ENCODE measurements around the gene C15orf62.

The C15orf62 gene

GRCh38 chr15:40769274-40770146, at the start of gene C15orf62 (continued):
- TF ChIP-seq EGR2 (tag by site-specific recombination; IDR thresholded peaks at IDR 0.05; ENCODE audit: low read depth), result peak; percentile 86
- peak; percentile 61 for TF ChIP-seq ZNF423 (tag by site-specific recombination; IDR thresholded peaks at IDR 0.05)
- peak; percentile 40; the same call in 1 of the 2 replicates for TF ChIP-seq KLF10 (tag by site-specific recombination; IDR thresholded peaks at IDR 0.05)
- TF ChIP-seq KLF7 (tag by site-specific recombination; IDR thresholded peaks at IDR 0.05; ENCODE audit: borderline replicate concordance), result no peak
- no peak for TF ChIP-seq ZFP3 (tag by site-specific recombination; IDR thresholded peaks at IDR 0.05; ENCODE audit: low read depth)
- peak; percentile 99 for TF ChIP-seq KLF1 (tag by site-specific recombination; IDR thresholded peaks at IDR 0.05)
- 0 out of 2 replicates have a peak, but pooled peaks have one; percentile 46 for TF ChIP-seq ZSCAN23 (tag by site-specific recombination; IDR thresholded peaks at IDR 0.05)
- TF ChIP-seq CTCF (tag by site-specific recombination; IDR thresholded peaks at IDR 0.05), result no peak
- TF ChIP-seq PRDM4 (tag by site-specific recombination; IDR thresholded peaks at IDR 0.05), result no peak
- TF ChIP-seq ZNF174 (tag by site-specific recombination; IDR thresholded peaks at IDR 0.05), result no peak
- peak; percentile 81 for TF ChIP-seq ZNF600 (tag by site-specific recombination; IDR thresholded peaks at IDR 0.05)
- TF ChIP-seq ZXDB (tag by site-specific recombination; IDR thresholded peaks at IDR 0.05), result 0 out of 2 replicates have a peak, but pooled peaks have one; percentile 21
- TF ChIP-seq PBX3 (CRISPR knock-in tag; IDR thresholded peaks at IDR 0.05), result no peak

GRCh38 chr15:40721701-40722100, 48.1 kb upstream of the C15orf62 start:
- ChIA-PET POLR2A (no interaction called here), CTCF (interaction anchor here (1.0 kb wide), 1 partner anchor 214 kb away, joined by 3 read pairs; no protein-coding TSS in a partner anchor)
- TF ChIP-seq GLI2 (tag by site-specific recombination; IDR thresholded peaks at IDR 0.05; ENCODE audit: borderline replicate concordance, low read depth) (no peak), ZNF248 (tag by site-specific recombination; IDR thresholded peaks at IDR 0.05) (no peak), ZNF670 (tag by site-specific recombination; IDR thresholded peaks at IDR 0.05; ENCODE audit: low read depth) (no peak)
- Histone ChIP-seq H3K27ac (ENCODE audit: extremely low read depth, low read depth, low read length) (no peak overlapping the region), H3K4me1 (ENCODE audit: control insufficient read depth, insufficient read depth, low read length) (no peaks in the 10 kb centered on the region), H3K9me3 (ENCODE audit: control insufficient read depth, insufficient read depth, low read depth, low read length) (no peaks in the 10 kb centered on the region), H3K4me3 (ENCODE audit: low read depth, low read length) (no peak overlapping the region), H3K36me3 (ENCODE audit: control insufficient read depth in 2 of 2, insufficient read depth in 1 of 2, low read length in 2 of 2) (peaks cover 10 to 30% of the 10 kb centered on the region in 2 experiments; a peak in 2 of 3 replicates)

GRCh38 chr15:40722354-40722753, 47.4 kb upstream of the C15orf62 start:
- CTCF ChIA-PET, result interaction anchor here (0.6 kb wide), 1 partner anchor 79 kb away, joined by 6 read pairs; no protein-coding TSS in a partner anchor
- Histone ChIP-seq H3K27ac (ENCODE audit: extremely low read depth, low read depth, low read length) (no peak overlapping the region), H3K4me3 (ENCODE audit: low read depth, low read length) (no peak overlapping the region), H3K4me1 (ENCODE audit: control insufficient read depth, insufficient read depth, low read length) (no peaks in the 10 kb centered on the region), H3K36me3 (ENCODE audit: control insufficient read depth in 2 of 2, insufficient read depth in 1 of 2, low read length in 2 of 2) (peaks cover 10 to 30% of the 10 kb centered on the region in 2 experiments; a peak in 2 of 3 replicates), H3K9me3 (ENCODE audit: control insufficient read depth, insufficient read depth, low read depth, low read length) (no peaks in the 10 kb centered on the region)
- POLR2A ChIA-PET, result interaction anchor here (0.6 to 0.9 kb wide), 2 partner anchors 10 to 27 kb away, joined by 3 to 4 read pairs; partner anchors contain the start of gene RAD51
- TF ChIP-seq SCRT1 (tag by site-specific recombination; IDR thresholded peaks at IDR 0.05; ENCODE audit: borderline replicate concordance), result no peak
- TF ChIP-seq WT1 (tag by site-specific recombination; IDR thresholded peaks at IDR 0.05), result no peak
- no peak for TF ChIP-seq MZF1 (tag by site-specific recombination; IDR thresholded peaks at IDR 0.05; ENCODE audit: borderline replicate concordance)
- no peak for TF ChIP-seq ZNF133 (tag by site-specific recombination; IDR thresholded peaks at IDR 0.05)
- TF ChIP-seq ZNF621 (tag by site-specific recombination; IDR thresholded peaks at IDR 0.05), result no peak
- TF ChIP-seq ZNF549 (tag by site-specific recombination; IDR thresholded peaks at IDR 0.05), result no peak
- TF ChIP-seq ZFP37 (tag by site-specific recombination; IDR thresholded peaks at IDR 0.05), result no peak
- no peak for TF ChIP-seq ZNF48 (tag by site-specific recombination; IDR thresholded peaks at IDR 0.05)
- no peak for TF ChIP-seq ZNF654 (tag by site-specific recombination; IDR thresholded peaks at IDR 0.05; ENCODE audit: low read depth)
- no peak for TF ChIP-seq PRDM6 (tag by site-specific recombination; IDR thresholded peaks at IDR 0.05)

Data from HEK293 (cell line).